H9 (cell line): Measurements from ENCODE around the gene SCD. TPM values are rescaled to one million over a fixed set of nuclear protein-coding genes. Genes with fewer than 3 reads are reported as not detected.

Experiments used
- DNase-seq: peaks from one replicate; pipeline ENCODE4 v3.0.0-alpha.2; 2017
- H2AFZ ChIP-seq: one replicate; pipeline ENCODE4 v1.6.1; 2013; ENCODE audit warnings: mild to moderate bottlenecking, low read length, control low read depth, moderate library complexity
- H2AK5ac ChIP-seq: 2 replicates; pipeline ENCODE4 v1.6.1; 2013; ENCODE audit warnings: low read length, control low read depth, mixed read lengths; ENCODE audit not compliant: insufficient read length
- H2BK120ac ChIP-seq: one replicate; pipeline ENCODE4 v1.6.1; 2013; ENCODE audit warnings: low read depth, mild to moderate bottlenecking, low read length, control low read depth, inconsistent platforms; ENCODE audit not compliant: poor library complexity, severe bottlenecking
- H2BK12ac ChIP-seq: 2 replicates; pipeline ENCODE4 v1.6.1; 2013; ENCODE audit warnings: low read length, control low read depth, mixed read lengths, low read depth; ENCODE audit not compliant: insufficient read length
- H2BK15ac ChIP-seq: 2 replicates; pipeline ENCODE4 v1.6.1; 2013; ENCODE audit warnings: low read depth, low read length, control low read depth
- H2BK20ac ChIP-seq: one replicate; pipeline ENCODE4 v1.6.1; 2013; ENCODE audit warnings: low read depth, mild to moderate bottlenecking, low read length, control low read depth, inconsistent platforms; ENCODE audit not compliant: poor library complexity, severe bottlenecking
- H2BK5ac ChIP-seq: 2 replicates; pipeline ENCODE4 v1.6.1; 2013; ENCODE audit warnings: low read length, control low read depth, mixed read lengths; ENCODE audit not compliant: insufficient read length
- H3K14ac ChIP-seq: 2 replicates; pipeline ENCODE4 v1.6.1; 2013; ENCODE audit warnings: low read length, control low read depth; ENCODE audit not compliant: insufficient read depth
- H3K18ac ChIP-seq: 2 replicates; pipeline ENCODE4 v1.6.1; 2013; ENCODE audit warnings: low read depth, mild to moderate bottlenecking, mixed read lengths, low read length, control low read depth; ENCODE audit not compliant: insufficient read length
- H3K23ac ChIP-seq: 2 replicates; pipeline ENCODE4 v1.6.1; 2013; ENCODE audit warnings: low read length, control low read depth, mixed read lengths, low read depth; ENCODE audit not compliant: insufficient read length
- H3K23me2 ChIP-seq: 2 replicates; pipeline ENCODE4 v1.6.1; 2013; ENCODE audit warnings: low read depth, mild to moderate bottlenecking, mixed read lengths, low read length, control low read depth; ENCODE audit not compliant: insufficient read length, poor library complexity, severe bottlenecking
- H3K27ac ChIP-seq: 2 replicates; pipeline ENCODE4 v1.5.1; 2013; ENCODE audit warnings: low read length, control low read depth, mixed read lengths, low read depth; ENCODE audit not compliant: insufficient read length
- H3K27me3 ChIP-seq: 2 replicates; pipeline ENCODE4 v1.6.1; 2013; ENCODE audit warnings: low read length, control low read depth, inconsistent platforms; ENCODE audit not compliant: insufficient read depth
- H3K4ac ChIP-seq: 2 replicates; pipeline ENCODE4 v1.6.1; 2013; ENCODE audit warnings: low read depth, mild to moderate bottlenecking, control low read depth, inconsistent platforms, low read length, moderate library complexity
- H3K4me1 ChIP-seq: 2 replicates; pipeline ENCODE4 v1.6.1; 2013; ENCODE audit warnings: low read length, control low read depth, inconsistent platforms; ENCODE audit not compliant: insufficient read depth
- H3K4me2 ChIP-seq: 2 replicates; pipeline ENCODE4 v1.6.1; 2013; ENCODE audit warnings: low read length, control low read depth, mixed read lengths; ENCODE audit not compliant: insufficient read length, insufficient read depth
- H3K56ac ChIP-seq: 2 replicates; pipeline ENCODE4 v1.6.1; 2013; ENCODE audit warnings: low read depth, mild to moderate bottlenecking, mixed read lengths, low read length, control low read depth; ENCODE audit not compliant: insufficient read length
- H3K79me1 ChIP-seq: 2 replicates; pipeline ENCODE4 v1.6.1; 2013; ENCODE audit warnings: low read depth, mild to moderate bottlenecking, moderate library complexity, low read length, control low read depth, inconsistent platforms; ENCODE audit not compliant: insufficient read depth, poor library complexity, severe bottlenecking
- H3K79me2 ChIP-seq: 2 replicates; pipeline ENCODE4 v1.6.1; 2013; ENCODE audit warnings: low read length, control low read depth, inconsistent platforms; ENCODE audit not compliant: insufficient read depth
- H3K9ac ChIP-seq: 2 replicates; pipeline ENCODE4 v1.6.1; 2013; ENCODE audit warnings: low read length, control low read depth, mixed read lengths; ENCODE audit not compliant: insufficient read length; ENCODE audit errors: extremely low read depth
- H3K9me3 ChIP-seq: one replicate; pipeline ENCODE4 v1.6.1; 2013; ENCODE audit warnings: low read depth, low read length, inconsistent platforms; ENCODE audit not compliant: control insufficient read depth
- H3T11ph ChIP-seq: one replicate; pipeline ENCODE4 v1.6.1; 2013; ENCODE audit warnings: mild to moderate bottlenecking, low read length, control low read depth, inconsistent platforms
- H4K20me1 ChIP-seq: one replicate; pipeline ENCODE4 v1.6.1; 2013; ENCODE audit not compliant: control insufficient read depth, insufficient read length, insufficient read depth
- H4K5ac ChIP-seq: 2 replicates; pipeline ENCODE4 v1.6.1; 2013; ENCODE audit warnings: low read depth, mild to moderate bottlenecking, mixed read lengths, low read length, control low read depth; ENCODE audit not compliant: insufficient read length
- H4K8ac ChIP-seq: replicated peaks from 2 replicates; pipeline ENCODE4 v1.6.1; 2013; ENCODE audit warnings: low read length, control low read depth, mixed read lengths, low read depth; ENCODE audit not compliant: insufficient read length
- H4K91ac ChIP-seq: 2 replicates; pipeline ENCODE4 v1.6.1; 2013; ENCODE audit warnings: low read depth, mild to moderate bottlenecking, moderate library complexity, mixed read lengths, low read length, control low read depth; ENCODE audit not compliant: insufficient read length
- H3K27ac Mint-ChIP-seq, 3 experiments: 2 replicates in 2 of 3; 3 replicates in 1 of 3; pipeline ENCODE4 v1.8.0; 2020 to 2021; ENCODE audit warnings: mixed read lengths in 3 of 3, mild to moderate bottlenecking in 1 of 3, moderate library complexity in 1 of 3
- H3K27me3 Mint-ChIP-seq: 2 replicates; pipeline ENCODE4 v1.8.0; 2021; ENCODE audit warnings: low read depth, mild to moderate bottlenecking, moderate library complexity, mixed read lengths
- H3K36me3 Mint-ChIP-seq, 3 experiments: 2 replicates in 2 of 3; 3 replicates in 1 of 3; pipeline ENCODE4 v1.8.0; 2020 to 2021; ENCODE audit warnings: low read depth in 3 of 3, mixed read lengths in 3 of 3; ENCODE audit not compliant: insufficient read depth in 1 of 3
- H3K4me1 Mint-ChIP-seq, 2 experiments: 2 replicates each; pipeline ENCODE4 v1.8.0; 2020; ENCODE audit warnings: mixed read lengths in 2 of 2
- H3K4me3 Mint-ChIP-seq, 2 experiments: 2 replicates in 1 of 2; 3 replicates in 1 of 2; pipeline ENCODE4 v1.8.0; 2020 to 2021; ENCODE audit warnings: mild to moderate bottlenecking in 2 of 2, mixed read lengths in 2 of 2, moderate library complexity in 1 of 2
- H3K9me3 Mint-ChIP-seq, 2 experiments: 2 replicates in 1 of 2; 3 replicates in 1 of 2; pipeline ENCODE4 v1.8.0; 2020; ENCODE audit warnings: mild to moderate bottlenecking in 2 of 2, mixed read lengths in 2 of 2, moderate library complexity in 1 of 2
- WGBS: extraction: QIAGEN DNeasy Blood & Tissue Kit; methylation state at CpG from one replicate; pipeline ENCODE4 v1.1.7; 2013; ENCODE audit warnings: missing lambda C conversion rate, low lambda C conversion rate, mixed read lengths; ENCODE audit not compliant: insufficient read length; ENCODE audit errors: extremely low coverage; 5-methylcytosine and 5-hydroxymethylcytosine counted together
- total RNA-seq: library from RNA; stranded (reverse); gene quantifications from 2 replicates; pipeline ENCODE4 v1.2.1, GENCODE V29; 2021
- TF ChIP-seq, protein P1 (sequence below): fragments of 200-600 bp; sonication (generic); conservative IDR thresholded peaks from 3 replicates; pipeline ENCODE4 v1.8.0; 2021; ENCODE audit warnings: antibody characterized with exemption, mild to moderate bottlenecking

SCD gene
- total RNA-seq, 1 experiment from 2014 or later, result 354 TPM

DNA sequence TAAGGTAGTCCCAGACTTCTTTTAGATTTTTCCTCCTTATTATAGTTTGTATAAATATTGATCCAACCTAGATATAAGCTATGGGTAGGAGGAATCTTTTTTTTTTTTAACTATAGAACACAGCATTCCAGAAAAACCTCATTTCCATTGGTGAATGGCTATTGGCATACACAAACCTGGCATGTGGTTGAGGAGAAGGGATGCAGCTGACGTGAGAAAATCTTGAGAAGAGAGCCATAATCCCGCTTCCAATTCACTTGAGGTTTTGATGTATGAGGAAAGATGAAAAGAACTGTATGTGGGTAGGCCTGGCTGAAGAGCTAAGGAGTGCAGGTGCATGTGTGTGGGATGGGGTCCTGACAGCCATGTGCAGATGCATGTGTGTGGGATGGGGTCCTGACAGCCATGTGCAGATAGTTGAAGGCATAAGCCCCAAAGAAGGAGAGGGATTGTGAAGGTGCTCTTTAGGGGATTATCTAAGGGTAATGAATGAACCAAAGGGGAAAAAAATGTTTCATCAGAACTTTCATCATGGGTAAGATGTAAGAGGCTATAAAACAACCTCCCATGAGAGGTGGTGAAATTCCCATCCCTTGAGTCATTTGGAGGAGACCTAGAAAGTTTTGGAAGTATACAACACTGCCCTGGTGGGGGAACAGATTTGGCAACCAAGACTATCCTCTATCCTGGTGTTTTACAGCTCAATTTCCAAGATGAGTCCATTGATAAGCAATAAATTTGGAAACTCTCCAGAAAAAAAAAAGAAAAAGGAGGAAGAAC lies 13.2 kb upstream of the SCD start:
- Histone ChIP-seq H2BK20ac (no peak overlapping the region), H4K8ac (no peak overlapping the region), H2BK120ac (no peak overlapping the region), H3K56ac (no peak overlapping the region), H2BK15ac (no peak overlapping the region), H3K27me3 (no peaks in the 10 kb centered on the region), H2AFZ (no peak overlapping the region), H3K14ac (no peak overlapping the region), H3K79me2 (no peaks in the 10 kb centered on the region), H2BK12ac (no peak overlapping the region), H3K9me3 (no peaks in the 10 kb centered on the region), H3K27ac (no peak overlapping the region), H3K23me2 (no peaks in the 10 kb centered on the region), H3T11ph (no peak overlapping the region), H3K4me1 (no peaks in the 10 kb centered on the region), H3K9ac (no peak overlapping the region), H3K79me1 (no peaks in the 10 kb centered on the region), H4K5ac (no peak overlapping the region), H2AK5ac (no peak overlapping the region), H3K4ac (no peak overlapping the region), H3K4me2 (no peak overlapping the region), H2BK5ac (no peak overlapping the region), H3K18ac (no peak overlapping the region), H4K91ac (no peak overlapping the region), H3K23ac (no peak overlapping the region), H4K20me1 (no peaks in the 10 kb centered on the region)
- no peaks in the 10 kb centered on the region for H3K36me3 Mint-ChIP-seq
- TF ChIP-seq, protein P1, sequence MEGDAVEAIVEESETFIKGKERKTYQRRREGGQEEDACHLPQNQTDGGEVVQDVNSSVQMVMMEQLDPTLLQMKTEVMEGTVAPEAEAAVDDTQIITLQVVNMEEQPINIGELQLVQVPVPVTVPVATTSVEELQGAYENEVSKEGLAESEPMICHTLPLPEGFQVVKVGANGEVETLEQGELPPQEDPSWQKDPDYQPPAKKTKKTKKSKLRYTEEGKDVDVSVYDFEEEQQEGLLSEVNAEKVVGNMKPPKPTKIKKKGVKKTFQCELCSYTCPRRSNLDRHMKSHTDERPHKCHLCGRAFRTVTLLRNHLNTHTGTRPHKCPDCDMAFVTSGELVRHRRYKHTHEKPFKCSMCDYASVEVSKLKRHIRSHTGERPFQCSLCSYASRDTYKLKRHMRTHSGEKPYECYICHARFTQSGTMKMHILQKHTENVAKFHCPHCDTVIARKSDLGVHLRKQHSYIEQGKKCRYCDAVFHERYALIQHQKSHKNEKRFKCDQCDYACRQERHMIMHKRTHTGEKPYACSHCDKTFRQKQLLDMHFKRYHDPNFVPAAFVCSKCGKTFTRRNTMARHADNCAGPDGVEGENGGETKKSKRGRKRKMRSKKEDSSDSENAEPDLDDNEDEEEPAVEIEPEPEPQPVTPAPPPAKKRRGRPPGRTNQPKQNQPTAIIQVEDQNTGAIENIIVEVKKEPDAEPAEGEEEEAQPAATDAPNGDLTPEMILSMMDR, result no peak
- H3K4me1 Mint-ChIP-seq, result peaks cover 6 to 8% of the 10 kb centered on the region in 2 experiments; a peak in 3 of 4 replicates
- peaks cover 29% of the 10 kb centered on the region for H3K27me3 Mint-ChIP-seq
- no peaks in the 10 kb centered on the region for H3K9me3 Mint-ChIP-seq
- DNase-seq, result no peak
- no peak overlapping the region; a peak in 1 of 5 replicates for H3K4me3 Mint-ChIP-seq
- no peak overlapping the region for H3K27ac Mint-ChIP-seq
- WGBS, result no CpG with 5 or more reads among the region's 2 CpGs
